Caco-2 (cell line): ENCODE results near the gene NGEF. TPM values are rescaled to one million over a fixed set of nuclear protein-coding genes. Genes with fewer than 3 reads are reported as not detected.

Experiments
- BruUV-seq: library from RNA; stranded (reverse); fragments of 400-500 nt; replicated peaks from 2 replicates; lab custom pipeline; 2021; lab: Mats Ljungman, UMichigan
- CTCF ChIA-PET: fragments of 300-600 bp; sonication (Branson Sonifier 250); formaldehyde crosslinking; loops from one replicate; lab custom pipeline; 2022; ENCODE audit warnings: antibody characterized with exemption; lab: Charles Lee
- POLR2A ChIA-PET: fragments of 300-600 bp; sonication (Branson Sonifier 250); formaldehyde crosslinking; loops from one replicate; lab custom pipeline; 2022; ENCODE audit warnings: antibody characterized with exemption; lab: Charles Lee
- DNase-seq, 2 experiments: peaks; one replicate each; pipeline versions ENCODE4 v3.0.0 to v3.0.0-alpha.2; 2020 to 2022
- H3K27me3 ChIP-seq: replicated peaks from 2 replicates; pipeline ENCODE4 v1.6.0; 2011; ENCODE audit warnings: low read length; ENCODE audit not compliant: control insufficient read depth, insufficient read depth
- H3K36me3 ChIP-seq: 2 replicates; pipeline ENCODE4 v1.5.1; 2011; ENCODE audit warnings: low read length; ENCODE audit not compliant: control insufficient read depth, insufficient read depth
- H3K4me1 ChIP-seq: fragments of 250-450 bp; sonication (Bioruptor Pico); 2 replicates; pipeline ENCODE4 v1.5.1; 2020; ENCODE audit warnings: mild to moderate bottlenecking
- H3K4me3 ChIP-seq: 2 replicates; pipeline ENCODE4 v1.5.1; 2011; ENCODE audit warnings: low read depth, mild to moderate bottlenecking, control low read depth, low read length
- H3K9me3 ChIP-seq: fragments of 250-450 bp; sonication (Bioruptor Pico); 2 replicates; pipeline ENCODE4 v1.5.1; 2020; ENCODE audit warnings: mild to moderate bottlenecking, moderate library complexity
- H3K27ac Mint-ChIP-seq: one replicate; pipeline ENCODE4 v1.8.0; 2022; ENCODE audit warnings: mixed read lengths; ENCODE audit not compliant: unreplicated experiment
- H3K27me3 Mint-ChIP-seq: one replicate; pipeline ENCODE4 v1.8.0; 2022; ENCODE audit warnings: mixed read lengths; ENCODE audit not compliant: insufficient read depth, unreplicated experiment
- H3K36me3 Mint-ChIP-seq: one replicate; pipeline ENCODE4 v1.8.0; 2022; ENCODE audit warnings: mild to moderate bottlenecking, mixed read lengths; ENCODE audit not compliant: insufficient read depth, unreplicated experiment
- H3K4me1 Mint-ChIP-seq: one replicate; pipeline ENCODE4 v1.8.0; 2022; ENCODE audit warnings: low read depth, mixed read lengths; ENCODE audit not compliant: unreplicated experiment
- H3K4me3 Mint-ChIP-seq: one replicate; pipeline ENCODE4 v1.8.0; 2022; ENCODE audit warnings: mild to moderate bottlenecking, moderate library complexity, mixed read lengths; ENCODE audit not compliant: unreplicated experiment
- H3K9me3 Mint-ChIP-seq: one replicate; pipeline ENCODE4 v1.8.0; 2022; ENCODE audit warnings: mixed read lengths; ENCODE audit not compliant: unreplicated experiment
- CTCF ChIP-seq, 2 experiments: fragments of 200-600 bp in 1 of 2; IDR thresholded peaks; 1 replicate in 1 of 2; 2 replicates in 1 of 2; pipeline versions ENCODE4 v1.5.1 to v1.8.0; 2011 to 2022; ENCODE audit warnings: antibody characterized with exemption in 1 of 2, control low read depth in 1 of 2, inconsistent platforms in 1 of 2, low read depth in 1 of 2, low read length in 1 of 2, mild to moderate bottlenecking in 1 of 2, moderate library complexity in 1 of 2; ENCODE audit not compliant: insufficient read depth in 1 of 2, severe bottlenecking in 1 of 2, unreplicated experiment in 1 of 2
- intact Hi-C: fragments of 100-400 bp; cut with micrococcal nuclease; formaldehyde crosslinking; loops from one replicate; pipeline ENCODE4 v1.10.0; 2022; ENCODE audit not compliant: unreplicated experiment
- total RNA-seq: library from RNA; stranded (reverse); gene quantifications from 2 replicates; pipeline ENCODE4 v1.2.3, GENCODE V29; 2022

The NGEF gene
- total RNA-seq, 1 experiment from 2014 or later = 0.77 TPM

GRCh38 chr2:233051241-233052149 is 38.4 kb upstream of the NGEF start:
- no peak for TF ChIP-seq CTCF (IDR thresholded peaks at IDR 0.05; ENCODE audit: insufficient read depth in 1 of 2, low read depth in 1 of 2, low read length in 1 of 2, severe bottlenecking in 1 of 2, unreplicated experiment in 1 of 2)
- Histone ChIP-seq H3K36me3 (no peaks in the 10 kb centered on the region), H3K9me3 (no peaks in the 10 kb centered on the region), H3K4me1 (no peaks in the 10 kb centered on the region), H3K27me3 (no peaks in the 10 kb centered on the region), H3K4me3 (no peak overlapping the region)
- intact Hi-C loops = no loop called here
- Mint-ChIP-seq H3K27me3 (peaks cover 15% of the 10 kb centered on the region), H3K9me3 (no peaks in the 10 kb centered on the region), H3K36me3 (no peaks in the 10 kb centered on the region), H3K4me3 (no peak overlapping the region), H3K4me1 (peaks cover 8% of the 10 kb centered on the region), H3K27ac (no peak overlapping the region)
- POLR2A ChIA-PET = no interaction called here
- no TSS peak for BruUV-seq
- CTCF ChIA-PET = no interaction called here
- DNase-seq = no peak

GRCh38 chr2:233049194-233049761 is 36.2 kb upstream of the NGEF start:
- no peaks in the 10 kb centered on the region for H3K4me1 ChIP-seq
- ChIA-PET POLR2A (no interaction called here), CTCF (no interaction called here)
- BruUV-seq = no TSS peak
- H3K9me3 ChIP-seq = no peaks in the 10 kb centered on the region
- Mint-ChIP-seq H3K27me3 (peaks cover 13% of the 10 kb centered on the region), H3K9me3 (no peaks in the 10 kb centered on the region), H3K4me1 (peaks cover 8% of the 10 kb centered on the region), H3K27ac (no peak overlapping the region), H3K4me3 (no peak overlapping the region), H3K36me3 (no peaks in the 10 kb centered on the region)
- no peak for DNase-seq
- no peak overlapping the region for H3K4me3 ChIP-seq
- intact Hi-C loops = no loop called here
- no peak for TF ChIP-seq CTCF (IDR thresholded peaks at IDR 0.05; ENCODE audit: insufficient read depth in 1 of 2, low read depth in 1 of 2, low read length in 1 of 2, severe bottlenecking in 1 of 2, unreplicated experiment in 1 of 2)
- H3K36me3 ChIP-seq = no peaks in the 10 kb centered on the region
- no peaks in the 10 kb centered on the region for H3K27me3 ChIP-seq

- H3K4me1 Mint-ChIP-seq = peaks cover 8% of the 10 kb centered on the region
- no peak overlapping the region for H3K4me3 Mint-ChIP-seq
- POLR2A ChIA-PET = no interaction called here
- Histone ChIP-seq H3K4me1 (no peaks in the 10 kb centered on the region), H3K9me3 (no peaks in the 10 kb centered on the region), H3K27me3 (no peaks in the 10 kb centered on the region), H3K4me3 (no peak overlapping the region), H3K36me3 (no peaks in the 10 kb centered on the region)
- BruUV-seq = no TSS peak
- no peak for TF ChIP-seq CTCF (IDR thresholded peaks at IDR 0.05; ENCODE audit: insufficient read depth in 1 of 2, low read depth in 1 of 2, low read length in 1 of 2, severe bottlenecking in 1 of 2, unreplicated experiment in 1 of 2)
- CTCF ChIA-PET = interaction anchor here (1.0 kb wide), 1 partner anchor 203 kb away, joined by 5 read pairs; the partner anchor contains the start of gene ATG16L1
- intact Hi-C loops = no loop called here
- DNase-seq = no peak
- no peaks in the 10 kb centered on the region for H3K36me3 Mint-ChIP-seq
- H3K9me3 Mint-ChIP-seq = no peaks in the 10 kb centered on the region
- H3K27ac Mint-ChIP-seq = no peak overlapping the region
- H3K27me3 Mint-ChIP-seq = peaks cover 13% of the 10 kb centered on the region
These were observed 35.6 kb upstream of the NGEF start for GRCh38 chr2:233048569-233049193.
